B cell (primary cell): ENCODE results near the gene MAFG. TPM values are rescaled to one million over a fixed set of nuclear protein-coding genes. Genes with fewer than 3 reads are reported as not detected.
"Not testable (repeated sequence)": the region's sequence is repeated elsewhere in the genome, so short reads cannot be mapped to it uniquely, and the experiment has no call there.

ENCODE experiments used
- ATAC-seq: fragments of 200-7000 bp; cut with Tn5 transposase; one replicate; pipeline ENCODE4 v1.10.0; 2021; ENCODE audit warnings: low read depth, mild to moderate bottlenecking, moderate number of reproducible peaks, moderate library complexity
- CTCF ChIA-PET: fragments of 350-600 bp; sonication (Branson Sonifier 250); formaldehyde crosslinking; loops from one replicate; lab custom pipeline; 2021; ENCODE audit warnings: antibody characterized with exemption, inconsistent platforms; lab: Charles Lee
- POLR2A ChIA-PET: fragments of 350-600 bp; sonication (Branson Sonifier 250); formaldehyde crosslinking; loops from one replicate; lab custom pipeline; 2021; ENCODE audit warnings: antibody characterized with exemption; lab: Charles Lee
- DNase-seq: peaks from one replicate; pipeline ENCODE4 v3.0.0; 2013
- H2AFZ ChIP-seq: 2 replicates; pipeline ENCODE4 v1.6.1; 2012; ENCODE audit warnings: mild to moderate bottlenecking, low read depth, low read length; ENCODE audit not compliant: insufficient read depth, poor library complexity, severe bottlenecking
- H3K27ac ChIP-seq, 2 donors: 1 replicate in 1 of 2; 2 replicates in 1 of 2; pipeline ENCODE4 v1.5.1; 2012 to 2013; ENCODE audit warnings: low read length in 2 of 2, mild to moderate bottlenecking in 2 of 2, moderate library complexity in 1 of 2
- H3K27me3 ChIP-seq, 4 experiments: fragments of 200-600 bp in 1 of 4; sonication (generic) in 1 of 4; replicated peaks in 1 of 4; 1 replicate in 2 of 4; 2 replicates in 2 of 4; pipeline versions ENCODE4 v1.6.1 to v1.7.0; 2013 to 2016; ENCODE audit warnings: low read length in 3 of 4, mild to moderate bottlenecking in 2 of 4, mixed read lengths in 1 of 4, moderate library complexity in 1 of 4; ENCODE audit not compliant: insufficient read depth in 4 of 4, control insufficient read depth in 3 of 4; ENCODE audit errors: control extremely low read depth in 1 of 4
- H3K36me3 ChIP-seq, 2 experiments: replicated peaks in 1 of 2; 1 replicate in 1 of 2; 2 replicates in 1 of 2; pipeline versions ENCODE4 v1.6.1 to v1.7.1; 2013; ENCODE audit warnings: low read length in 1 of 2; ENCODE audit not compliant: insufficient read depth in 2 of 2, control insufficient read depth in 1 of 2; ENCODE audit errors: control extremely low read depth in 1 of 2, extremely low read depth in 1 of 2
- H3K4me1 ChIP-seq, 2 donors: fragments of 200-600 bp in 1 of 2; sonication (generic) in 1 of 2; 1 replicate in 1 of 2; 2 replicates in 1 of 2; pipeline versions ENCODE4 v1.5.1 to v1.6.1; 2013 to 2017; ENCODE audit warnings: low read length in 2 of 2; ENCODE audit not compliant: control insufficient read depth in 2 of 2, insufficient read depth in 2 of 2
- H3K4me2 ChIP-seq: replicated peaks from 2 replicates; pipeline ENCODE3; 2012; ENCODE audit warnings: mild to moderate bottlenecking, low read depth, low read length; ENCODE audit not compliant: poor library complexity, severe bottlenecking
- H3K4me3 ChIP-seq, 5 experiments: fragments of 200-600 bp in 1 of 5; sonication (generic) in 1 of 5; 1 replicate in 3 of 5; 2 replicates in 2 of 5; pipeline versions ENCODE4 v1.5.1 to v1.7.0; 2011 to 2016; ENCODE audit warnings: low read length in 4 of 5, mild to moderate bottlenecking in 4 of 5, low read depth in 2 of 5, control low read depth in 1 of 5, moderate library complexity in 1 of 5; ENCODE audit not compliant: insufficient read depth in 1 of 5; ENCODE audit errors: control extremely low read depth in 1 of 5, extremely low read depth in 1 of 5
- H3K79me2 ChIP-seq: fragments of 200-600 bp; sonication (generic); one replicate; pipeline ENCODE4 v1.6.0; 2016; ENCODE audit warnings: low read length; ENCODE audit not compliant: control insufficient read depth, insufficient read depth
- H3K9ac ChIP-seq: fragments of 200-600 bp; sonication (generic); 2 replicates; pipeline ENCODE4 v1.6.1; 2017; ENCODE audit warnings: mild to moderate bottlenecking, low read length, moderate library complexity
- H3K9me3 ChIP-seq, 3 donors: one replicate each; pipeline versions ENCODE4 v1.6.1 to v1.7.1; 2013; ENCODE audit warnings: low read length in 2 of 3; ENCODE audit not compliant: control insufficient read depth in 2 of 3, insufficient read depth in 1 of 3; ENCODE audit errors: control extremely low read depth in 1 of 3
- H4K20me1 ChIP-seq: 2 replicates; pipeline ENCODE4 v1.6.0; 2012; ENCODE audit warnings: mild to moderate bottlenecking, low read length; ENCODE audit not compliant: insufficient read depth, control insufficient read depth, poor library complexity, severe bottlenecking
- H3K27ac Mint-ChIP-seq: one replicate; pipeline ENCODE4 v1.8.0; 2021; ENCODE audit warnings: mixed read lengths
- H3K27me3 Mint-ChIP-seq: one replicate; pipeline ENCODE4 v1.8.0; 2021; ENCODE audit warnings: mixed read lengths
- H3K4me1 Mint-ChIP-seq: one replicate; pipeline ENCODE4 v1.8.0; 2021; ENCODE audit warnings: mixed read lengths
- H3K4me3 Mint-ChIP-seq: one replicate; pipeline ENCODE4 v1.8.0; 2021; ENCODE audit warnings: mixed read lengths
- H3K9me3 Mint-ChIP-seq: one replicate; pipeline ENCODE4 v1.8.0; 2022; ENCODE audit warnings: mixed read lengths; ENCODE audit not compliant: insufficient read depth
- CTCF ChIP-seq: fragments of 200-600 bp; IDR thresholded peaks from one replicate; pipeline ENCODE4 v1.8.0; 2022; ENCODE audit warnings: antibody characterized with exemption, mild to moderate bottlenecking
- EZH2 ChIP-seq: IDR thresholded peaks from 2 replicates; pipeline ENCODE4 v1.6.1; 2012; ENCODE audit warnings: borderline replicate concordance, low read depth, mild to moderate bottlenecking, moderate library complexity, low read length; ENCODE audit not compliant: insufficient read depth, poor library complexity, severe bottlenecking
- WGBS: methylation state at CpG from one replicate; pipeline ENCODE4 v1.1.5; 2013; ENCODE audit warnings: missing lambda C conversion rate; ENCODE audit not compliant: insufficient coverage; 5-methylcytosine and 5-hydroxymethylcytosine counted together
- intact Hi-C: fragments of 100-400 bp; cut with micrococcal nuclease; formaldehyde crosslinking; loops from one replicate; pipeline ENCODE4 v1.10.0; 2022
- polyA plus RNA-seq: library from polyadenylated mRNA; depleted of rRNA; stranded (reverse); fragments of >200 nt; gene quantifications from 2 replicates; pipeline ENCODE4 v1.2.3, GENCODE V29; 2012
- total RNA-seq, 2 donors: library from RNA; stranded (reverse); fragments of 120-200 nt in 1 of 2; gene quantifications; 1 replicate in 1 of 2; 2 replicates in 1 of 2; pipeline versions ENCODE4 v1.2.3 to v1.2.4, GENCODE V29; 2013 to 2022

The MAFG gene
- total and polyA plus RNA-seq, 2 donors (not counting 1 experiment from before 2014, with no cell fraction given), result 11.4 to 27.9 TPM

- no peaks in the 10 kb centered on the region for H3K79me2 ChIP-seq
- 92% methylated on average over 5 of the region's 19 CpGs for WGBS
- Mint-ChIP-seq H3K9me3 (no peaks in the 10 kb centered on the region), H3K27ac (no peak overlapping the region), H3K4me1 (peaks cover 1% of the 10 kb centered on the region), H3K27me3 (peaks cover 18% of the 10 kb centered on the region), H3K4me3 (no peak overlapping the region)
- no peaks in the 10 kb centered on the region for H3K36me3 ChIP-seq
- no peak overlapping the region for H3K4me3 ChIP-seq
- ChIA-PET CTCF (interaction anchor here (0.6 to 1.3 kb wide), 2 partner anchors 200 to 315 kb away, joined by 3 to 4 read pairs; no protein-coding TSS in a partner anchor), POLR2A (no interaction called here)
- ATAC-seq (no peak), DNase-seq (no peak)
- H3K9ac ChIP-seq, result no peak overlapping the region
- intact Hi-C loops, result no loop called here
- H3K4me2 ChIP-seq, result no peak overlapping the region
- H3K9me3 ChIP-seq, result peaks cover 0 to 10% (median 0%) of the 10 kb centered on the region in 3 donors
- H3K27ac ChIP-seq, result no peak overlapping the region
- H2AFZ ChIP-seq, result no peak overlapping the region
- H3K27me3 ChIP-seq, result peaks cover 0 to 44% (median 20%) of the 10 kb centered on the region in 4 experiments
- no peaks in the 10 kb centered on the region for H4K20me1 ChIP-seq
- peaks cover 7% of the 10 kb centered on the region in 2 donors for H3K4me1 ChIP-seq
- TF ChIP-seq CTCF (no peak), EZH2 (no peak)
Observed at GRCh38 chr17:81954131-81955057, 26.9 kb upstream of the MAFG start.

GRCh38 chr17:81953443-81953842 is 25.9 kb upstream of the MAFG start:
- CTCF ChIA-PET, result interaction anchor here (0.6 kb wide), 3 partner anchors 15 to 190 kb away, joined by 3 read pairs; partner anchors contain the start of gene MAFG
- H3K36me3 ChIP-seq, H3K27ac ChIP-seq, H3K4me2 ChIP-seq, intact Hi-C loops, H2AFZ ChIP-seq, H3K9me3 Mint-ChIP-seq, H3K27ac Mint-ChIP-seq, ATAC-seq, H3K9ac ChIP-seq, DNase-seq, H3K79me2 ChIP-seq, H3K4me1 Mint-ChIP-seq, H3K4me1 ChIP-seq, H4K20me1 ChIP-seq, H3K4me3 ChIP-seq, H3K9me3 ChIP-seq, H3K4me3 Mint-ChIP-seq, POLR2A ChIA-PET: not testable (repeated sequence)
- H3K27me3 ChIP-seq, result peaks cover 0 to 35% (median 11%) of the 10 kb centered on the region in 4 experiments
- 71% methylated on average over 3 of the region's 5 CpGs for WGBS
- peaks cover 15% of the 10 kb centered on the region for H3K27me3 Mint-ChIP-seq
